CD4-positive, alpha-beta memory T cell (primary cell): Measurements from ENCODE around the gene GPR141. TPM values are rescaled to one million over a fixed set of nuclear protein-coding genes. Genes with fewer than 3 reads are reported as not detected.

Experiments used
- CTCF ChIA-PET: fragments of 350-600 bp; sonication (Branson Sonifier 250); formaldehyde crosslinking; loops from one replicate; lab custom pipeline; 2021; ENCODE audit warnings: inconsistent platforms; ENCODE audit not compliant: partially characterized antibody; lab: Charles Lee
- POLR2A ChIA-PET: fragments of 350-600 bp; sonication (Branson Sonifier 250); formaldehyde crosslinking; loops from one replicate; lab custom pipeline; 2021; ENCODE audit not compliant: partially characterized antibody; lab: Charles Lee
- DNase-seq, 5 donors: peaks; one replicate each; pipeline versions ENCODE4 v3.0.0 to v3.0.0-alpha.2; 2020 to 2022; ENCODE audit warnings: mixed read lengths in 1 of 5
- H3K27ac ChIP-seq: one replicate; pipeline ENCODE4 v1.7.0; 2013; ENCODE audit warnings: low read depth, low read length
- H3K27me3 ChIP-seq: 2 replicates; pipeline ENCODE4 v1.7.0; 2013; ENCODE audit warnings: mild to moderate bottlenecking, low read length, moderate library complexity; ENCODE audit not compliant: insufficient read depth
- H3K36me3 ChIP-seq: 2 replicates; pipeline ENCODE4 v1.7.0; 2013; ENCODE audit warnings: mild to moderate bottlenecking, low read length, moderate library complexity; ENCODE audit not compliant: insufficient read depth
- H3K4me1 ChIP-seq: 2 replicates; pipeline ENCODE4 v1.7.0; 2013; ENCODE audit warnings: mild to moderate bottlenecking, low read length, moderate library complexity; ENCODE audit not compliant: insufficient read depth
- H3K4me3 ChIP-seq, 2 donors: one replicate each; pipeline ENCODE4 v1.7.0; 2013; ENCODE audit warnings: low read length in 2 of 2, mild to moderate bottlenecking in 1 of 2
- H3K9me3 ChIP-seq, 2 donors: one replicate each; pipeline ENCODE4 v1.7.0; 2013; ENCODE audit warnings: low read length in 2 of 2, control low read depth in 1 of 2; ENCODE audit not compliant: control insufficient read depth in 1 of 2
- H3K27ac Mint-ChIP-seq, 7 donors: one replicate each; pipeline ENCODE4 v1.8.0; 2020 to 2021; ENCODE audit warnings: mixed read lengths in 7 of 7, mild to moderate bottlenecking in 6 of 7, inconsistent platforms in 3 of 7, moderate library complexity in 3 of 7
- H3K27me3 Mint-ChIP-seq, 2 donors: one replicate each; pipeline ENCODE4 v1.8.0; 2020 to 2021; ENCODE audit warnings: mixed read lengths in 2 of 2
- H3K36me3 Mint-ChIP-seq, 2 donors: one replicate each; pipeline ENCODE4 v1.8.0; 2020 to 2021; ENCODE audit warnings: mixed read lengths in 2 of 2, inconsistent platforms in 1 of 2, mild to moderate bottlenecking in 1 of 2
- H3K4me1 Mint-ChIP-seq, 4 donors: one replicate each; pipeline ENCODE4 v1.8.0; 2020 to 2021; ENCODE audit warnings: mixed read lengths in 4 of 4, mild to moderate bottlenecking in 1 of 4
- H3K4me3 Mint-ChIP-seq, 8 donors: one replicate each; pipeline ENCODE4 v1.8.0; 2020 to 2021; ENCODE audit warnings: mixed read lengths in 8 of 8, mild to moderate bottlenecking in 7 of 8, moderate library complexity in 6 of 8, inconsistent platforms in 3 of 8
- H3K9me3 Mint-ChIP-seq, 8 donors: one replicate each; pipeline ENCODE4 v1.8.0; 2020 to 2021; ENCODE audit warnings: mixed read lengths in 8 of 8, mild to moderate bottlenecking in 5 of 8, inconsistent platforms in 3 of 8, moderate library complexity in 1 of 8
- intact Hi-C: fragments of 100-400 bp; cut with micrococcal nuclease; formaldehyde crosslinking; loops from one replicate; pipeline ENCODE4 v1.15.1; 2023
- polyA plus RNA-seq, 2 donors: library from polyadenylated mRNA; unstranded; fragments of 300-500 nt; fragmentation: Illumina TruSeq; gene quantifications; one replicate each; pipeline ENCODE4 v1.2.3, GENCODE V29; 2021
- total RNA-seq, 2 experiments: library from RNA; stranded (reverse); gene quantifications; one replicate each; pipeline ENCODE4 v1.2.3, GENCODE V29; 2021

Gene GPR141
- total and polyA plus RNA-seq, 4 experiments from 2014 or later: not detected

GRCh38 chr7:37768611-37769010 is 85.0 kb downstream of the GPR141 start:
- Mint-ChIP-seq H3K9me3 (peaks cover 0 to 4% (median under 1%) of the 10 kb centered on the region in 8 donors), H3K36me3 (no peaks in the 10 kb centered on the region), H3K27me3 (peaks cover 3% of the 10 kb centered on the region in 2 donors), H3K4me3 (no peak overlapping the region), H3K4me1 (no peaks in the 10 kb centered on the region), H3K27ac (no peak overlapping the region)
- H3K36me3 ChIP-seq: no peaks in the 10 kb centered on the region
- no peaks in the 10 kb centered on the region for H3K9me3 ChIP-seq
- ChIA-PET CTCF (no interaction called here), POLR2A (no interaction called here)
- no peak overlapping the region for H3K27ac ChIP-seq
- H3K27me3 ChIP-seq: no peaks in the 10 kb centered on the region
- no peak overlapping the region for H3K4me3 ChIP-seq
- no peak for DNase-seq
- intact Hi-C loops: no loop called here
- H3K4me1 ChIP-seq: no peaks in the 10 kb centered on the region

- ChIA-PET POLR2A (no interaction called here), CTCF (no interaction called here)
- H3K9me3 Mint-ChIP-seq: peaks cover 0 to 4% (median under 1%) of the 10 kb centered on the region in 8 donors
- DNase-seq: no peak
- Histone ChIP-seq H3K27me3 (no peaks in the 10 kb centered on the region), H3K27ac (no peak overlapping the region), H3K4me3 (no peak overlapping the region), H3K9me3 (no peaks in the 10 kb centered on the region), H3K36me3 (no peaks in the 10 kb centered on the region), H3K4me1 (no peaks in the 10 kb centered on the region)
- H3K27me3 Mint-ChIP-seq: peaks cover 3% of the 10 kb centered on the region in 2 donors
- no peaks in the 10 kb centered on the region for H3K4me1 Mint-ChIP-seq
- H3K27ac Mint-ChIP-seq: no peak overlapping the region
- H3K36me3 Mint-ChIP-seq: no peaks in the 10 kb centered on the region
- intact Hi-C loops: no loop called here
- H3K4me3 Mint-ChIP-seq: no peak overlapping the region
These were observed 85.7 kb downstream of the GPR141 start for GRCh38 chr7:37769291-37769690.

GRCh38 chr7:37769726-37770125 is 86.2 kb downstream of the GPR141 start:
- H3K27ac ChIP-seq: no peak overlapping the region
- Mint-ChIP-seq H3K27ac (no peak overlapping the region), H3K4me3 (no peak overlapping the region), H3K4me1 (no peaks in the 10 kb centered on the region), H3K27me3 (peaks cover under 1 to 3% of the 10 kb centered on the region in 2 donors), H3K9me3 (peaks cover 0 to 4% (median under 1%) of the 10 kb centered on the region in 8 donors), H3K36me3 (no peaks in the 10 kb centered on the region)
- intact Hi-C loops: no loop called here
- H3K9me3 ChIP-seq: no peaks in the 10 kb centered on the region
- H3K27me3 ChIP-seq: no peaks in the 10 kb centered on the region
- no peaks in the 10 kb centered on the region for H3K4me1 ChIP-seq
- no peak overlapping the region for H3K4me3 ChIP-seq
- POLR2A ChIA-PET: no interaction called here
- no peak for DNase-seq
- H3K36me3 ChIP-seq: no peaks in the 10 kb centered on the region
- CTCF ChIA-PET: no interaction called here

GRCh38 chr7:37770838-37771237 is 87.3 kb downstream of the GPR141 start:
- no peak overlapping the region for H3K27ac Mint-ChIP-seq
- Histone ChIP-seq H3K9me3 (no peaks in the 10 kb centered on the region), H3K27ac (no peak overlapping the region), H3K27me3 (no peaks in the 10 kb centered on the region), H3K4me3 (no peak overlapping the region), H3K36me3 (no peaks in the 10 kb centered on the region), H3K4me1 (no peaks in the 10 kb centered on the region)
- CTCF ChIA-PET: no interaction called here
- H3K4me1 Mint-ChIP-seq: no peaks in the 10 kb centered on the region
- H3K27me3 Mint-ChIP-seq: peaks cover 0 to 4% of the 10 kb centered on the region in 2 donors
- no peaks in the 10 kb centered on the region for H3K36me3 Mint-ChIP-seq
- peaks cover 5 to 12% (median 10%) of the 10 kb centered on the region in 8 donors for H3K9me3 Mint-ChIP-seq
- intact Hi-C loops: no loop called here
- no peak overlapping the region for H3K4me3 Mint-ChIP-seq
- POLR2A ChIA-PET: no interaction called here
- DNase-seq: no peak

- ChIA-PET POLR2A (no interaction called here), CTCF (no interaction called here)
- Mint-ChIP-seq H3K9me3 (peaks cover 5 to 13% (median 10%) of the 10 kb centered on the region in 8 donors), H3K27ac (no peak overlapping the region), H3K4me1 (no peaks in the 10 kb centered on the region), H3K4me3 (no peak overlapping the region), H3K36me3 (no peaks in the 10 kb centered on the region), H3K27me3 (peaks cover 0 to 4% of the 10 kb centered on the region in 2 donors)
- no peaks in the 10 kb centered on the region for H3K9me3 ChIP-seq
- intact Hi-C loops: no loop called here
- H3K27ac ChIP-seq: no peak overlapping the region
- no peaks in the 10 kb centered on the region for H3K4me1 ChIP-seq
- no peaks in the 10 kb centered on the region for H3K27me3 ChIP-seq
- no peak for DNase-seq
- no peak overlapping the region for H3K4me3 ChIP-seq
- no peaks in the 10 kb centered on the region for H3K36me3 ChIP-seq
These were observed 87.8 kb downstream of the GPR141 start for GRCh38 chr7:37771342-37771741.

GRCh38 chr7:37771801-37772200 is 88.2 kb downstream of the GPR141 start:
- CTCF ChIA-PET: no interaction called here
- H3K4me3 ChIP-seq: no peak overlapping the region
- intact Hi-C loops: no loop called here
- Mint-ChIP-seq H3K36me3 (no peaks in the 10 kb centered on the region), H3K4me3 (no peak overlapping the region), H3K27ac (no peak overlapping the region), H3K27me3 (peaks cover 0 to 4% of the 10 kb centered on the region in 2 donors), H3K4me1 (no peaks in the 10 kb centered on the region), H3K9me3 (peaks cover 8 to 17% (median 11%) of the 10 kb centered on the region in 8 donors)
- no peaks in the 10 kb centered on the region for H3K36me3 ChIP-seq
- H3K9me3 ChIP-seq: no peaks in the 10 kb centered on the region
- no peak overlapping the region for H3K27ac ChIP-seq
- DNase-seq: no peak
- H3K4me1 ChIP-seq: no peaks in the 10 kb centered on the region
- no peaks in the 10 kb centered on the region for H3K27me3 ChIP-seq
- POLR2A ChIA-PET: no interaction called here

- H3K27me3 ChIP-seq: no peaks in the 10 kb centered on the region
- no peaks in the 10 kb centered on the region for H3K4me1 Mint-ChIP-seq
- peaks cover 11 to 38% (median 26%) of the 10 kb centered on the region in 8 donors for H3K9me3 Mint-ChIP-seq
- intact Hi-C loops: no loop called here
- H3K27ac ChIP-seq: no peak overlapping the region
- no peak for DNase-seq
- H3K4me3 ChIP-seq: no peak overlapping the region
- no peak overlapping the region for H3K4me3 Mint-ChIP-seq
- peaks cover 0 to 5% of the 10 kb centered on the region in 2 donors for H3K36me3 Mint-ChIP-seq
- no peaks in the 10 kb centered on the region for H3K9me3 ChIP-seq
- no peaks in the 10 kb centered on the region for H3K36me3 ChIP-seq
- no peak overlapping the region for H3K27ac Mint-ChIP-seq
- CTCF ChIA-PET: no interaction called here
- POLR2A ChIA-PET: no interaction called here
- no peaks in the 10 kb centered on the region for H3K4me1 ChIP-seq
- peaks cover 3% of the 10 kb centered on the region in 2 donors for H3K27me3 Mint-ChIP-seq
These were observed 92.4 kb downstream of the GPR141 start for GRCh38 chr7:37775921-37776320.

GRCh38 chr7:37781156-37781555 is 97.6 kb downstream of the GPR141 start:
- H3K9me3 ChIP-seq: no peaks in the 10 kb centered on the region
- CTCF ChIA-PET: no interaction called here
- Mint-ChIP-seq H3K9me3 (peaks cover 3 to 26% (median 17%) of the 10 kb centered on the region in 8 donors), H3K4me3 (no peak overlapping the region), H3K4me1 (no peaks in the 10 kb centered on the region), H3K27ac (no peak overlapping the region), H3K36me3 (peaks cover 0 to 5% of the 10 kb centered on the region in 2 donors), H3K27me3 (peaks cover 1 to 4% of the 10 kb centered on the region in 2 donors)
- no peak for DNase-seq
- POLR2A ChIA-PET: no interaction called here
- H3K4me3 ChIP-seq: no peak overlapping the region
- no peaks in the 10 kb centered on the region for H3K4me1 ChIP-seq
- no peak overlapping the region for H3K27ac ChIP-seq
- H3K36me3 ChIP-seq: no peaks in the 10 kb centered on the region
- H3K27me3 ChIP-seq: no peaks in the 10 kb centered on the region
- intact Hi-C loops: no loop called here
